SK-N-SH treated with all-trans-retinoic acid at 6 μM for 48 hours (cell line): ENCODE results near the gene ASS1.

Experiments
- ATAC-seq: fragments of 200-7000 bp; cut with Tn5 transposase; 3 replicates; pipeline ENCODE4 v1.9.1; 2020; ENCODE audit warnings: mild to moderate bottlenecking, moderate library complexity
- ARNTL ChIP-seq: fragments of 450-650 bp; formaldehyde crosslinking; IDR thresholded peaks from 2 replicates; pipeline ENCODE4 v1.5.0; 2020; ENCODE audit warnings: low read depth, mild to moderate bottlenecking, moderate library complexity, borderline replicate concordance
- BACH2 ChIP-seq: fragments of 250-450 bp; sonication (Bioruptor Pico); IDR thresholded peaks from 2 replicates; pipeline ENCODE4 v1.9.0; 2021; ENCODE audit warnings: mild to moderate bottlenecking, borderline replicate concordance
- CREB5 ChIP-seq: fragments of 250-450 bp; sonication (Bioruptor Pico); IDR thresholded peaks from 2 replicates; pipeline ENCODE4 v1.5.1; 2020; ENCODE audit warnings: low read depth, mild to moderate bottlenecking, moderate library complexity
- CSRNP3 ChIP-seq: fragments of 250-450 bp; sonication (Bioruptor Pico); IDR thresholded peaks from 2 replicates; pipeline ENCODE4 v1.5.1; 2021; ENCODE audit warnings: mild to moderate bottlenecking, moderate library complexity
- ESRRG ChIP-seq: fragments of 250-450 bp; sonication (Bioruptor Pico); IDR thresholded peaks from 2 replicates; pipeline ENCODE4 v1.6.1; 2021; ENCODE audit warnings: mild to moderate bottlenecking
- GLIS3 ChIP-seq: fragments of 250-450 bp; sonication (Bioruptor Pico); IDR thresholded peaks from 2 replicates; pipeline ENCODE4 v1.5.0; 2020; ENCODE audit warnings: mild to moderate bottlenecking, moderate library complexity
- ISL1 ChIP-seq: fragments of 250-450 bp; sonication (Bioruptor Pico); IDR thresholded peaks from 2 replicates; pipeline ENCODE4 v2.1.2; 2022; ENCODE audit warnings: mild to moderate bottlenecking, moderate library complexity
- OSR1 ChIP-seq: fragments of 250-450 bp; sonication (Bioruptor Pico); IDR thresholded peaks from 2 replicates; pipeline ENCODE4 v1.8.0; 2022; ENCODE audit warnings: moderate library complexity, mild to moderate bottlenecking, inconsistent platforms
- PATZ1 ChIP-seq: fragments of 250-450 bp; sonication (Bioruptor Pico); IDR thresholded peaks from 2 replicates; pipeline ENCODE4 v1.8.0; 2020; ENCODE audit warnings: mild to moderate bottlenecking, moderate library complexity, borderline replicate concordance
- POU6F1 ChIP-seq: fragments of 250-450 bp; sonication (Bioruptor Pico); IDR thresholded peaks from 2 replicates; pipeline ENCODE4 v1.8.0; 2021; ENCODE audit warnings: low read depth, mild to moderate bottlenecking, moderate library complexity, borderline replicate concordance
- PPARA ChIP-seq: fragments of 250-450 bp; sonication (Bioruptor Pico); IDR thresholded peaks from 2 replicates; pipeline ENCODE4 v1.5.0; 2020; ENCODE audit warnings: mild to moderate bottlenecking, borderline replicate concordance
- RARB ChIP-seq: fragments of 250-450 bp; sonication (Bioruptor Pico); IDR thresholded peaks from 2 replicates; pipeline ENCODE4 v1.8.0; 2021; ENCODE audit warnings: mild to moderate bottlenecking, moderate library complexity
- SNAI2 ChIP-seq: fragments of 250-450 bp; sonication (Bioruptor Pico); IDR thresholded peaks from 2 replicates; pipeline ENCODE4 v1.5.0; 2020; ENCODE audit warnings: mild to moderate bottlenecking, moderate library complexity
- TCF4 ChIP-seq: fragments of 250-450 bp; sonication (Bioruptor Pico); IDR thresholded peaks from 2 replicates; pipeline ENCODE4 v1.8.0; 2021; ENCODE audit warnings: mild to moderate bottlenecking, moderate library complexity, borderline replicate concordance
- TOX ChIP-seq: fragments of 250-450 bp; sonication (Bioruptor Pico); IDR thresholded peaks from 2 replicates; pipeline ENCODE4 v1.8.0; 2021; ENCODE audit warnings: mild to moderate bottlenecking, moderate library complexity, borderline replicate concordance
- TSHZ2 ChIP-seq: fragments of 250-450 bp; sonication (Bioruptor Pico); IDR thresholded peaks from 2 replicates; pipeline ENCODE4 v1.5.0; 2020; ENCODE audit warnings: mild to moderate bottlenecking, moderate library complexity
- ZC3H10 ChIP-seq: fragments of 250-450 bp; sonication (Bioruptor Pico); IDR thresholded peaks from 2 replicates; pipeline ENCODE4 v1.5.1; 2021; ENCODE audit warnings: mild to moderate bottlenecking, moderate library complexity
- ZFP3 ChIP-seq: fragments of 250-450 bp; sonication (Bioruptor Pico); IDR thresholded peaks from 2 replicates; pipeline ENCODE4 v1.5.0; 2020; ENCODE audit warnings: mild to moderate bottlenecking, moderate library complexity
- ZFP30 ChIP-seq: fragments of 450-650 bp; formaldehyde crosslinking; IDR thresholded peaks from 2 replicates; pipeline ENCODE4 v1.5.0; 2022; ENCODE audit warnings: mild to moderate bottlenecking, moderate library complexity
- ZNF565 ChIP-seq: fragments of 450-650 bp; formaldehyde crosslinking; conservative IDR thresholded peaks from 2 replicates; pipeline ENCODE4 v1.5.0; 2020; ENCODE audit warnings: low read depth, mild to moderate bottlenecking, moderate library complexity
- ZNF70 ChIP-seq: fragments of 450-650 bp; formaldehyde crosslinking; IDR thresholded peaks from 2 replicates; pipeline ENCODE4 v1.5.0; 2020; ENCODE audit warnings: mild to moderate bottlenecking, moderate library complexity

Gene ASS1

GRCh38 chr9:130493476-130493875 is 48.7 kb downstream of the ASS1 start:
- ATAC-seq: no peak
- TF ChIP-seq PATZ1 (CRISPR knock-in tag) (no peak), ZFP30 (CRISPR knock-in tag) (no peak), ZFP3 (CRISPR knock-in tag) (no peak), TOX (no peak), SNAI2 (CRISPR knock-in tag) (no peak)

GRCh38 chr9:130495067-130495466 is 50.3 kb downstream of the ASS1 start:
- TF ChIP-seq GLIS3 (CRISPR knock-in tag) (no peak), PATZ1 (CRISPR knock-in tag) (no peak), TSHZ2 (CRISPR knock-in tag) (no peak), PPARA (CRISPR knock-in tag) (no peak), ZNF70 (CRISPR knock-in tag) (no peak), ZC3H10 (CRISPR knock-in tag) (no peak), RARB (CRISPR knock-in tag) (no peak)
- no peak for ATAC-seq

- ATAC-seq: no peak
- TF ChIP-seq TSHZ2 (CRISPR knock-in tag): no peak
- TF ChIP-seq GLIS3 (CRISPR knock-in tag): no peak
- no peak for TF ChIP-seq CSRNP3
- no peak for TF ChIP-seq PATZ1 (CRISPR knock-in tag)
- TF ChIP-seq TCF4 (CRISPR knock-in tag): no peak
- no peak for TF ChIP-seq ISL1 (CRISPR knock-in tag)
- no peak for TF ChIP-seq ARNTL
- no peak for TF ChIP-seq ZFP3 (CRISPR knock-in tag)
- no peak for TF ChIP-seq PPARA (CRISPR knock-in tag)
- TF ChIP-seq POU6F1: no peak
- no peak for TF ChIP-seq BACH2 (CRISPR knock-in tag)
- no peak for TF ChIP-seq ZNF565 (CRISPR knock-in tag)
- TF ChIP-seq CREB5: no peak
- no peak for TF ChIP-seq RARB (CRISPR knock-in tag)
- TF ChIP-seq OSR1 (CRISPR knock-in tag): no peak
- no peak for TF ChIP-seq ZNF70 (CRISPR knock-in tag)
- no peak for TF ChIP-seq ESRRG (CRISPR knock-in tag)
Measured at GRCh38 chr9:130497139-130497538, 52.4 kb downstream of the ASS1 start.
